ENCODE results near the gene RAB6D.
"Not testable (repeated sequence)": the region's sequence is repeated elsewhere in the genome, so short reads cannot be mapped to it uniquely, and the experiment has no call there.

Gene RAB6D

GRCh38 chr2:131366643-131367042, 2.7 kb upstream of the RAB6D start:
- no peak for DNase-seq (ENCODE audit: low spot score)

DNA sequence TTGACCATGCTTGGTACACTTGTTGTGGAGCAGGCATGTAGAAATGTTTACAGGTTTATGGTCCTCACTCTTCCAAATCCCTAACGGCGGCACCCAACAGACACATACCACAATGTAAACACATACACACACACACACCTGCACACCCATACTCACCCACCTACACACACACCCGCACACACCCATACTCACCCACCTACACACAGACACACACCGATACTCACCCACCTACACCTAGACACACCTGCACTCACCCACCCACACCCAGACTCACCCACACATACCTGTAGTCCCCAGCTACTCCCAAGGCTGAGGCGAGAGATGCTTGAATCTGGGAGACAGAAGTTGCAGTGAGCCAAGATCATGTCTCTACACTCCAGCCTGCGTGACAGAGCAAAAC, 1.5 kb upstream of the RAB6D start:
- no peak for DNase-seq (ENCODE audit: low spot score)

DNA sequence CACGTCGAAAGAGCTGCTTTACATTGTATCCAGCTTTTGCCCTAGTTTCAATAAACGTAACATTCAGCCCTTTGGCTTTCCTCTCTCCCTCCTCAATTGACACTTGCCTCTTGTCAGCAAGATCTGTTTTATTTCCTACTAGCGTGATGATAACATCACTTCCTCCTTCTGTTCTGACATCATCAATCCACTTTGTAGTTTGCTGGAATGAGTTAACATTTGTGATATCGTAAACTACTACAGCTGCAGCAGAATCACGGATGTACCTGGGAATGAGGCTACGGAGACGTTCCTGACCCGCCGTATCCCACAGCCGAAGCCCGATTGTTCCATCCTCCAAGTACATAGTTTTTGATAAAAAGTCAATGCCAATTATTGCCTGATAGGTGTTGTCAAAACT, 755 bp downstream of the RAB6D start:
- not testable (repeated sequence) for DNase-seq (ENCODE audit: low spot score)

DNA sequence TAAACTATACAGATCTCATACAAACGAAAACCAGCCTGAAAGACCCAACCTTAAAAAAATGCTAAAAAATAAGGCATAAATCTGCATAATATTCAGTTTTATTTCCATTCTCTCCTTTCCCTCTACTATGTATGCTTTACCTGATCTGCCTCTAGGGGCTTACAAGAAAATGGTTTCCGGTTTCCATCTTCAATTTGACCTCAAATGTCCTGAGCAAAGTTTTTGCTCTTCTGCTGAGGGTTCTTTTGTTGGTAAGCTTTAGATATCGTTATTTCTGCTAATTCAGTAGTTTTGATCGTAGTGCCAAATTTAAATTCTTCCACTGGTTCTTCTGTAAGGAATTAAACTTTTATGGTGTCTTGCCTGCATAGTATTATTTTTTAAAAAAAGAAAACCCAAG, 2.2 kb downstream of the RAB6D start:
- DNase-seq (ENCODE audit: low spot score) = not testable (repeated sequence)

DNA sequence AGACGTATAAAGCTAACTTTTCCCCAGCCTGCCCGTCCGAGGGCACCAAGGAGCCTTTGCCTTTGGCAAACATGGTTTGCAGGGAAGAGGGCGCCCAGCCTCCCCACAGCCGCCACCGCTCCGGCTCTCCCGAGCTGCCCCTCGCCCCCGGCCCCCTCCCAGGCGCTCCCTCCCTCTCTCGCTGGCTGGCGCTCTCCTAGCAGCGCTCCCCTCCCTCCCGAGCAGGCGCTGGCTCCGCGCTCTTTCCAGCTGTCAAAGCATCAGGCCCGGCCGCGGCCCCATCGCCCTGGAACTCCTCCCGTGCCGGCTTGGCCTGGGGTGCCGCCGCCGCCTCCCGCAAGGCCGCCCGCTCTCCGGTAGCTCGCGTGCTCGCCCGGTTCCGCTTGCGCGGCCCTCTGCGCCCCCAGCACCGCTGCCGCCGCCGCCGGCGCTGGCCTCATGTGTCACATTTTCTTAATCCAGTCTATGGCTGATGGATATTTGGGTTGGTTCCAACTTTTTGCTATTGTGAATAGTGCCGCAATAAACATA, 10.7 kb downstream of the RAB6D start:
- not testable (repeated sequence) for DNase-seq (ENCODE audit: low spot score)

DNA sequence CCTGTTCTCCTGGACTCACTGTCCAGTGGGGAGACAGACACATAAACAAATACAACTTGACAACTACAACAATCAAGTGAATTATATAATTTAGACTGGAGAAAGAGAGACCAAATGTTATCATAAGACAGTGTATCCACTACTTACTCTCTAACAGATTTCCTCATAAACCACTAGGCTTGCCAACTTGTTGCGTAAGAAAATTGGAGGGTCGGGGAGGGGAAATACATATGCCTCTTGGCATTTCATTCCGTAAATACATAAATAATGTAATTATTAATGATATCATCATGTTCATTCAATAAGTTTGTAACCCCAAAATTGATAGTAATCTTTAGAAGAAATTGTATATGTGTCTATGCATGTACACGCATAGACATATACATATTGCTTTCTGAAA, 14.9 kb downstream of the RAB6D start:
- no peak for DNase-seq (ENCODE audit: low spot score)

DNA sequence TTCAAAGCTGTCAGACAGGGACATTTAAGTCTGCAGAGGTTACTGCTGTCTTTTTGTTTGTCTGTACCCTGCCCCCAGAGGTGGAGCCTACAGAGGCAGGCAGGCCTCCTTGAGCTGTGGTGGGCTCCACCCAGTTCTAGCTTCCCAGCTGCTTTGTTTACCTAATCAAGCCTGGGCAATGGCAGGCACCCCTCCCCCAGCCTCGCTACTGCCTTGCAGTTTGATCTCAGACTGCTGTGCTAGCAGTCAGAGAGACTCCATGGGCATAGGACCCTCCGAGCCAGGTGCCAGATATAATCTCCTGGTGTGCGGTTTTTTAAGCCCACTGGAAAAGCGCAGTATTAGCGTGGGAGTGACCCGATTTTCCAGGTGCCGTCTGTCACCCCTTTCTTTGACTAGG, 16.9 kb downstream of the RAB6D start:
- not testable (repeated sequence) for DNase-seq (ENCODE audit: low spot score)

DNA sequence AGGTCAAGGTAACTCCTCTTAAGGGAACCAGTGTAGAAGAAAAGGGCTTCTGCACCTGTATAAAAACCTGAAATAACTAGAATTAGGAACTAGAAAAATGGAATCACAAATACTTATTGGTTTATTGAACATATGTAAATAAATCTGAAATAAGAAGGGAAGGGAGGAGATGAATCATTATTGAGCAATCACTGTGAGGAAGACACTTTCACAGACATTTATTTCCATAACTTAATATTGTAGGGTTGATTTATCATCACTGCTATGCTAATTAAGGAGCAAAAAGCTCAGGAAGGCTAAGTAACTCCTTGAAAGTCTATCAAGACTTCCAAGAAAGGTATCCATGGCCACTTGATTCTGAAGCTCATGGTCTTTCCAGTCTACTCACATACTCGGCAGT, 24.7 kb downstream of the RAB6D start:
- DNase-seq (ENCODE audit: low spot score) = not testable (repeated sequence)

- peak; percentile 42 for DNase-seq (ENCODE audit: low spot score)
Observed at GRCh38 chr2:131335319-131335718, 28.6 kb downstream of the RAB6D start.

DNA sequence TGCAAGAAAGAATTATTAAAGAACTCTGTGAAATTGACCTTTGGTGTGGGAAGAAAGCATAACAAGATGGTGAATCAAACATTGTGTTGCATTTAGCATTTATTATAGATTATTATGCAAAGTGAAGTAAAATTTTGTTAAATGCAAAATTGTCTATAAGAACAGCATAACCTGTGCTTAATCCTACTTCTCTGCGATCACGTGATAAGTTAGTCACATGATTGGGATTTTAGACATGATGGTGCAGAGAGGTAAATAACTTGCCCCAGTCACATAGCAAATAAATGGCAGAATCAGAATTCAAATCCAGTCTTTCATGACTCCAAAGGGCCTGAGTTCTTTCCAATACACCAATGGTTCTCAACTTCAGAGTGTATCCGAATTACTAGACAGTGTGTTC, 31.3 kb downstream of the RAB6D start:
- not testable (repeated sequence) for DNase-seq (ENCODE audit: low spot score)

DNA sequence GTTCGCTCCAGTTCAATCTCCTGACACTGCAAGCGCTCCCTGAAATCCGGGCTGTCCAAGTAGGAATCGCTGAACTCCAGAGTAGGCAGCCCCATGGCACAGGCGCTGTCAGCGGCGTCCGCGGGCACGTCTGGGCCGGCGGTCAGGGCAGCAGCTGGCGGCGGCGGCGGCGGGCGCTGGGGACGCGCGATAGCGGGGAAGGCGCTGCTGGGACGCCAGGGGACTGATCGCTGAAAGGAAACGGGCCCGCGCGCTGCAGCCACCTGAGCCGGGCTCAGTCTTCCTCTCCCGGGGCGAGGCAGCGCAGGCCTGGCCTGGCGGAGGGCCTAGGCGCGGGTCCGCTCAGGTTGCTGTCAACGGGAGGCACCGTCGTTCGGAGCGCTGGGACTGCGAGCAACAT, 33.0 kb downstream of the RAB6D start:
- DNase-seq (ENCODE audit: low spot score) = not testable (repeated sequence)

- DNase-seq (ENCODE audit: low spot score) = no peak
Observed at GRCh38 chr2:131322209-131322608, 41.8 kb downstream of the RAB6D start.

DNA sequence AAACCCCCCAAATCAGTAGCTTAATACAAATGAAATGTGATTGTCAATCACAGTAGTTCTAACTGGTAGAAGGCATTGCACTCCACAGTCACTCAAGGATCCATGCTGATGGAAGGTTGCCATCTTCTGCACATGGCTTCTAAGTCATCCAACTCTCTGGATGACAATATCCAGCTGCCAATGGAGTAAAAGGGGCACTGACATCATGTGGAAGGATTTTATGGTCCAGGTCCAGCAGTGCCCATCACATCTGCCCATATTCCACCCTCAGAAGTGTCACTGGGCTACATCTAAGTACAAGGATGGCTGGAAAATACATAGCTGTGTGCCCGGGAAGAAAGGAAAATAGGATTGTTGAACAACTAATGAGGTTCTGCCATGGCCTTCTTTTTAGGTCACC, 42.6 kb downstream of the RAB6D start:
- not testable (repeated sequence) for DNase-seq (ENCODE audit: low spot score)

DNA sequence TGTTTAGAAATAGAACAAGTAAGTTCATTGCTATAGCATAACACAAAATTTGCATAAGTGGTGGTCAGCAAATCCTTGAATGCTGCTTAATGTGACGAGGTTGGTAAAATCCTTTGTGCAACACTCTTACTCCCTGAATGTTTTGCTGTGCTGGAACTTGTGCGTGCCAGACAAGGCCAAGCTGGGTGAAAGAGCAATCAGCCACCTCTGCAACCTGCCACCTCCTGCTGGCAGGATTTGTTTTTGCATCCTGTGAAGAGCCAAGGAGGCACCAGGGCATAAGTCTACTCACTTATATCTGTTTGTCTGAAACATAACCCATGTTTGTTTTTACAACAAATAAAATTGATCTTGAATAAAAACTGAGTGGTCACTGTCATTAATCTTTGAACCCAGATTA, 53.0 kb downstream of the RAB6D start:
- not testable (repeated sequence) for DNase-seq (ENCODE audit: low spot score)

Measured in cerebellar cortex (tissue), 1 donor.